Panc1 (cell line): ENCODE results near the gene KCNAB3. TPM values are rescaled to one million over a fixed set of nuclear protein-coding genes. Genes with fewer than 3 reads are reported as not detected.
"Not testable (repeated sequence)": the region's sequence is repeated elsewhere in the genome, so short reads cannot be mapped to it uniquely, and the experiment has no call there.

Experiments used
- ATAC-seq: fragments of 200-7000 bp; cut with Tn5 transposase; 2 replicates; pipeline ENCODE4 v1.9.1; 2020; ENCODE audit warnings: mild to moderate bottlenecking, moderate library complexity
- BruUV-seq: library from RNA; stranded (reverse); fragments of 400-500 nt; replicated peaks from 2 replicates; lab custom pipeline; 2021; lab: Mats Ljungman, UMichigan
- CTCF ChIA-PET: fragments of 300-600 bp; sonication (Branson Sonifier 250); formaldehyde crosslinking; loops from one replicate; lab custom pipeline; 2022; ENCODE audit warnings: antibody characterized with exemption; lab: Charles Lee
- POLR2A ChIA-PET: fragments of 300-600 bp; sonication (Branson Sonifier 250); formaldehyde crosslinking; loops from one replicate; lab custom pipeline; 2022; ENCODE audit warnings: antibody characterized with exemption; lab: Charles Lee
- DNase-seq: peaks from one replicate; pipeline ENCODE4 v3.0.0-alpha.2; 2010; ENCODE audit warnings: low read depth, low spot score
- H3K27ac ChIP-seq: 2 replicates; pipeline ENCODE4 v1.5.1; 2011; ENCODE audit warnings: mild to moderate bottlenecking, low read length, inconsistent platforms
- H3K27me3 ChIP-seq: fragments of 200-500 bp; sonication (Bioruptor generic); 2 replicates; pipeline ENCODE4 v1.6.0; 2014; ENCODE audit warnings: low read length, inconsistent platforms; ENCODE audit not compliant: control insufficient read depth, insufficient read depth
- H3K36me3 ChIP-seq: fragments of 200-500 bp; sonication (Bioruptor generic); 2 replicates; pipeline ENCODE4 v1.5.1; 2014; ENCODE audit warnings: inconsistent platforms, mild to moderate bottlenecking, low read length, moderate library complexity; ENCODE audit not compliant: control insufficient read depth, insufficient read depth
- H3K4me1 ChIP-seq: 2 replicates; pipeline ENCODE4 v1.5.1; 2011; ENCODE audit warnings: inconsistent platforms, mild to moderate bottlenecking, low read length, moderate library complexity; ENCODE audit not compliant: control insufficient read depth, insufficient read depth
- H3K4me3 ChIP-seq, 2 experiments: 2 replicates each; pipeline ENCODE4 v1.5.1; 2011 to 2012; ENCODE audit warnings: low read depth in 2 of 2, low read length in 2 of 2, mild to moderate bottlenecking in 2 of 2, inconsistent platforms in 1 of 2, moderate library complexity in 1 of 2
- H3K9me3 ChIP-seq: fragments of 200-500 bp; sonication (Bioruptor generic); 2 replicates; pipeline ENCODE4 v1.5.1; 2014; ENCODE audit warnings: low read depth, mild to moderate bottlenecking, inconsistent platforms, low read length, moderate library complexity; ENCODE audit not compliant: control insufficient read depth, insufficient read depth
- POLR2AphosphoS5 ChIP-seq: IDR thresholded peaks from 2 replicates; pipeline ENCODE4 v1.6.1; 2012; ENCODE audit warnings: mild to moderate bottlenecking, low read depth, low read length, moderate library complexity
- SIN3A ChIP-seq: IDR thresholded peaks from 2 replicates; pipeline ENCODE4 v1.6.1; 2012; ENCODE audit warnings: low read depth, mild to moderate bottlenecking, low read length, moderate library complexity, borderline replicate concordance; ENCODE audit not compliant: insufficient read depth
- TCF7L2 ChIP-seq: IDR thresholded peaks from 2 replicates; pipeline ENCODE4 v1.6.1; 2011; ENCODE audit warnings: mild to moderate bottlenecking, low read depth, low read length, inconsistent platforms
- in situ Hi-C: cut with HindIII; loops from 2 replicates; pipeline ENCODE4 v1.10.0; 2016; ENCODE audit warnings: low sequenced_read_pairs, low pct_unique_long_range_greater_than_20kb
- intact Hi-C: fragments of 100-400 bp; cut with micrococcal nuclease; formaldehyde crosslinking; loops from one replicate; pipeline ENCODE4 v1.10.0; 2022; ENCODE audit not compliant: unreplicated experiment
- total RNA-seq: library from RNA; stranded (reverse); gene quantifications from one replicate; pipeline ENCODE4 v1.2.1, GENCODE V29; 2021; ENCODE audit not compliant: unreplicated experiment
- TF ChIP-seq, protein P1 (sequence below): fragments of 450-650 bp; IDR thresholded peaks from 2 replicates; pipeline ENCODE4 v1.5.1; 2017; ENCODE audit warnings: mild to moderate bottlenecking
- TF ChIP-seq, protein P2 (sequence below), 2 experiments: IDR thresholded peaks; 2 replicates each; pipeline ENCODE4 v1.6.1; 2011 to 2012; ENCODE audit warnings: low read depth in 2 of 2, control low read depth in 1 of 2, low read length in 1 of 2, mild to moderate bottlenecking in 1 of 2, moderate library complexity in 1 of 2; ENCODE audit not compliant: insufficient read depth in 1 of 2

Gene KCNAB3
- total RNA-seq, 1 experiment from 2014 or later, result 3.5 TPM

DNA sequence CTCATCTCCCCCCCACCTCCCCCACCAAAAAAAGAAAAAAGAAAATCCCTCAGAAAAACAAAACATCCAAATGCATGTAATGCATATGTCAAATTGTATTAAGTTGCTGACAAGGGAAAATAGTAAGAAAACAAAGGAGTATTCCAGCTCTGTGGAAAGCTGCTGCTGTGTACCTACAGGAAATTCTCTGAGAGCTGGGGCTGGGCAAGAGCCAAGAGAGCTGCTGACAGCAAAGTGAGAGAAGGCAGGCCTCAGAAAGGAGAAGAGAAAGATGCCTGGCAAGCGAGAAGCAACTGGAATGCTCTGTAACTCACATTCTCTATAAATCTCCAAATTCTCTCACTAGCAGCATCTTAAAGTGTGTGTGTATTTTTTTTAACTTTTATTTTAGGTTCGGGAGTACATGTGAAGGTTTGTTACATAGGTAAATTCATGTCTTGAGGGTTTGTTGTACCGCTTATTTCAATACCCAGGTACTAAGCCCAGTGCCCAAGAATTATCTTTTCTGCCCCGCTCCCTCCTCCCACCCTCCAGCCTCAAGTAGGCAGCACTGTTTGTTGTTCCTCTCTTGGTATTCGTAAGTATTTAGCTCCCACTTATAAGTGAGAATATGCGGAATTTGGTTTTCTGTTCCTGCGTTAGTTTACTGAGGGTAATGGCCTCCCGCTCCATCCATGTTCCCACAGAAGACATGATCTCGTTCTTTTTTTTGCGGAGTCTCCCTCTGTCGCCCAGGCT, 26.7 kb upstream of the KCNAB3 start:
- H3K4me3 ChIP-seq, result no peak overlapping the region
- no peaks in the 10 kb centered on the region for H3K9me3 ChIP-seq
- no peak for TF ChIP-seq SIN3A
- TF ChIP-seq POLR2AphosphoS5, result no peak
- TF ChIP-seq, protein P1, sequence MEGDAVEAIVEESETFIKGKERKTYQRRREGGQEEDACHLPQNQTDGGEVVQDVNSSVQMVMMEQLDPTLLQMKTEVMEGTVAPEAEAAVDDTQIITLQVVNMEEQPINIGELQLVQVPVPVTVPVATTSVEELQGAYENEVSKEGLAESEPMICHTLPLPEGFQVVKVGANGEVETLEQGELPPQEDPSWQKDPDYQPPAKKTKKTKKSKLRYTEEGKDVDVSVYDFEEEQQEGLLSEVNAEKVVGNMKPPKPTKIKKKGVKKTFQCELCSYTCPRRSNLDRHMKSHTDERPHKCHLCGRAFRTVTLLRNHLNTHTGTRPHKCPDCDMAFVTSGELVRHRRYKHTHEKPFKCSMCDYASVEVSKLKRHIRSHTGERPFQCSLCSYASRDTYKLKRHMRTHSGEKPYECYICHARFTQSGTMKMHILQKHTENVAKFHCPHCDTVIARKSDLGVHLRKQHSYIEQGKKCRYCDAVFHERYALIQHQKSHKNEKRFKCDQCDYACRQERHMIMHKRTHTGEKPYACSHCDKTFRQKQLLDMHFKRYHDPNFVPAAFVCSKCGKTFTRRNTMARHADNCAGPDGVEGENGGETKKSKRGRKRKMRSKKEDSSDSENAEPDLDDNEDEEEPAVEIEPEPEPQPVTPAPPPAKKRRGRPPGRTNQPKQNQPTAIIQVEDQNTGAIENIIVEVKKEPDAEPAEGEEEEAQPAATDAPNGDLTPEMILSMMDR, result no peak
- TF ChIP-seq TCF7L2, result no peak
- TF ChIP-seq, protein P2, sequence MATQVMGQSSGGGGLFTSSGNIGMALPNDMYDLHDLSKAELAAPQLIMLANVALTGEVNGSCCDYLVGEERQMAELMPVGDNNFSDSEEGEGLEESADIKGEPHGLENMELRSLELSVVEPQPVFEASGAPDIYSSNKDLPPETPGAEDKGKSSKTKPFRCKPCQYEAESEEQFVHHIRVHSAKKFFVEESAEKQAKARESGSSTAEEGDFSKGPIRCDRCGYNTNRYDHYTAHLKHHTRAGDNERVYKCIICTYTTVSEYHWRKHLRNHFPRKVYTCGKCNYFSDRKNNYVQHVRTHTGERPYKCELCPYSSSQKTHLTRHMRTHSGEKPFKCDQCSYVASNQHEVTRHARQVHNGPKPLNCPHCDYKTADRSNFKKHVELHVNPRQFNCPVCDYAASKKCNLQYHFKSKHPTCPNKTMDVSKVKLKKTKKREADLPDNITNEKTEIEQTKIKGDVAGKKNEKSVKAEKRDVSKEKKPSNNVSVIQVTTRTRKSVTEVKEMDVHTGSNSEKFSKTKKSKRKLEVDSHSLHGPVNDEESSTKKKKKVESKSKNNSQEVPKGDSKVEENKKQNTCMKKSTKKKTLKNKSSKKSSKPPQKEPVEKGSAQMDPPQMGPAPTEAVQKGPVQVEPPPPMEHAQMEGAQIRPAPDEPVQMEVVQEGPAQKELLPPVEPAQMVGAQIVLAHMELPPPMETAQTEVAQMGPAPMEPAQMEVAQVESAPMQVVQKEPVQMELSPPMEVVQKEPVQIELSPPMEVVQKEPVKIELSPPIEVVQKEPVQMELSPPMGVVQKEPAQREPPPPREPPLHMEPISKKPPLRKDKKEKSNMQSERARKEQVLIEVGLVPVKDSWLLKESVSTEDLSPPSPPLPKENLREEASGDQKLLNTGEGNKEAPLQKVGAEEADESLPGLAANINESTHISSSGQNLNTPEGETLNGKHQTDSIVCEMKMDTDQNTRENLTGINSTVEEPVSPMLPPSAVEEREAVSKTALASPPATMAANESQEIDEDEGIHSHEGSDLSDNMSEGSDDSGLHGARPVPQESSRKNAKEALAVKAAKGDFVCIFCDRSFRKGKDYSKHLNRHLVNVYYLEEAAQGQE (IDR thresholded peaks at IDR 0.05; ENCODE audit: insufficient read depth in 1 of 2, low read depth in 2 of 2, low read length in 1 of 2), result no peak
- no peaks in the 10 kb centered on the region for H3K4me1 ChIP-seq
- no peak for ATAC-seq
- no TSS peak for BruUV-seq
- in situ Hi-C loops, result no loop called here
- no peaks in the 10 kb centered on the region for H3K36me3 ChIP-seq
- POLR2A ChIA-PET, result no interaction called here
- CTCF ChIA-PET, result no interaction called here
- no peaks in the 10 kb centered on the region for H3K27me3 ChIP-seq
- intact Hi-C loops, result no loop called here
- no peak for DNase-seq
- H3K27ac ChIP-seq, result no peak overlapping the region

DNA sequence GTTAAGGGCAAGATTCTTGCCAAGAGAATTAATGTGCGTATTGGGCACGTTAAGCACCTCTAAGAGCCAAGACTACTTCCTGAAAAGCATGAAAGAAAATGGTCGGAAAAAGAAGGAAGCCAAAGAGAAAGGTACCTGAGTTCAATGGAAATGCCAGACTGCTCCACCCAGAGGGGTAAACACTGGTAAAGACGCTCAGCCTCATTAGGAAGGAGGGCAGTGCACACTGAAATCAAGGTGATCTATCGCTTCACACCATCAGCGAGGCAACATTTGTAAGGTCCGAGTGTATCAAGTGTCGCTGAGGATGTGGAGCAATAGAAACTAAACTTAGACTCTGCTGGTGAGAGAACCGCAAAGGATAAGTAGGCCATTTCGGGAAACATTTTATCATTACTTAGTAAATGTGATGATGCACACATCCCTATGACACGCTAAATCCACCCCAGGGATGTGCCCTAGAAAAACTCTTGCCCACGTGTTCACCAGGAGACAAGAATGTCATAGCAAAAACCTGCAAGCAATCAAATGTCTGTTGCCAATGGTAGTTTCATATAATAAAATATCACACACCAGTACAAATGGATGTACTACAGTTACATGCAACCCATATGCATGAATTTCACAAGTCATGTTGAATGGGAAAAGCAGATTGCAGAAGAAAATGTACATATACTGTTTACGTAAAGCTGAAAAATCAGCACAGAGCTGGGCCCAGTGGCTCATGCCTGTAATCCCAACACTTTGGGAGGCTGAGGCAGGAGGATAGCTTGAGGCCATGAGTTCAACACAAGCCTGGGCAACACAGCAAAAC, 26.0 kb upstream of the KCNAB3 start:
- in situ Hi-C loops (no loop called here), intact Hi-C loops (no loop called here)
- BruUV-seq, result no TSS peak
- H3K27ac ChIP-seq, result no peak overlapping the region
- no peak for TF ChIP-seq POLR2AphosphoS5
- TF ChIP-seq SIN3A, result no peak
- TF ChIP-seq, protein P1, result no peak
- no peak for TF ChIP-seq TCF7L2
- TF ChIP-seq, protein P2 (IDR thresholded peaks at IDR 0.05; ENCODE audit: insufficient read depth in 1 of 2, low read depth in 2 of 2, low read length in 1 of 2), result no peak
- ATAC-seq, result no peak
- no peak overlapping the region for H3K4me3 ChIP-seq
- no peaks in the 10 kb centered on the region for H3K9me3 ChIP-seq
- DNase-seq, result no peak
- ChIA-PET POLR2A (no interaction called here), CTCF (no interaction called here)
- H3K36me3 ChIP-seq, result no peaks in the 10 kb centered on the region
- no peaks in the 10 kb centered on the region for H3K27me3 ChIP-seq
- no peaks in the 10 kb centered on the region for H3K4me1 ChIP-seq

DNA sequence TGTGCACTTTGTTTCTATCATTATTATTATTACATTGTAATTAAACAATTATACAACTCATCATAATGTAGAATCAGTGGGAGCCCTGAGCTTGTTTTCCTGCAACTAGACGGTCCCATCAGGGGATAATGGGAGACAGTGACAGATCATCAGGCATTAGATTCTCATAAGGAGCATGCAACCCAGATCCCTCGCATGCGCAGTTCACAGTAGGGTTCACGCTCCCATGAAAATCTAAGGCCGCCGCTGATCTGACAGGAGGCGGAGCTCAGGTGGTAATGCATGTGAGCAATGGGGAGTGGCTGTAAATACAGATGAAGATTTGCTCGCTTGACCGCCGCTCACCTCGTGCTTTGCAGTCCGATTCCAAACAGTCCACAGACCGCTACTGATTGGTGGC, 23.6 kb upstream of the KCNAB3 start:
- in situ Hi-C loops, H3K4me3 ChIP-seq, BruUV-seq, ATAC-seq, H3K27me3 ChIP-seq, H3K36me3 ChIP-seq, DNase-seq, intact Hi-C loops, CTCF ChIA-PET, H3K27ac ChIP-seq, H3K4me1 ChIP-seq, H3K9me3 ChIP-seq, POLR2A ChIA-PET: not testable (repeated sequence)
